22Rv1 (cell line): ENCODE results near the gene SNX21.

ENCODE experiments used
- ZFX ChIP-seq: fragments of 450-650 bp; IDR thresholded peaks from 2 replicates; pipeline ENCODE4 v1.6.1; 2017; ENCODE audit warnings: antibody characterized with exemption, borderline replicate concordance
- TF ChIP-seq, protein P1 (sequence below): fragments of 450-650 bp; IDR thresholded peaks from 2 replicates; pipeline ENCODE4 v1.5.1; 2017; ENCODE audit warnings: mild to moderate bottlenecking

GRCh38 chr20:45821947-45822346 lies 11.7 kb upstream of the SNX21 start:
- TF ChIP-seq, protein P1, sequence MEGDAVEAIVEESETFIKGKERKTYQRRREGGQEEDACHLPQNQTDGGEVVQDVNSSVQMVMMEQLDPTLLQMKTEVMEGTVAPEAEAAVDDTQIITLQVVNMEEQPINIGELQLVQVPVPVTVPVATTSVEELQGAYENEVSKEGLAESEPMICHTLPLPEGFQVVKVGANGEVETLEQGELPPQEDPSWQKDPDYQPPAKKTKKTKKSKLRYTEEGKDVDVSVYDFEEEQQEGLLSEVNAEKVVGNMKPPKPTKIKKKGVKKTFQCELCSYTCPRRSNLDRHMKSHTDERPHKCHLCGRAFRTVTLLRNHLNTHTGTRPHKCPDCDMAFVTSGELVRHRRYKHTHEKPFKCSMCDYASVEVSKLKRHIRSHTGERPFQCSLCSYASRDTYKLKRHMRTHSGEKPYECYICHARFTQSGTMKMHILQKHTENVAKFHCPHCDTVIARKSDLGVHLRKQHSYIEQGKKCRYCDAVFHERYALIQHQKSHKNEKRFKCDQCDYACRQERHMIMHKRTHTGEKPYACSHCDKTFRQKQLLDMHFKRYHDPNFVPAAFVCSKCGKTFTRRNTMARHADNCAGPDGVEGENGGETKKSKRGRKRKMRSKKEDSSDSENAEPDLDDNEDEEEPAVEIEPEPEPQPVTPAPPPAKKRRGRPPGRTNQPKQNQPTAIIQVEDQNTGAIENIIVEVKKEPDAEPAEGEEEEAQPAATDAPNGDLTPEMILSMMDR = no peak
- TF ChIP-seq ZFX = no peak
